ENCODE data around the gene SSBP2. TPM values are rescaled to one million over a fixed set of nuclear protein-coding genes. Genes with fewer than 3 reads are reported as not detected.
"Not testable (repeated sequence)": the region's sequence is repeated elsewhere in the genome, so short reads cannot be mapped to it uniquely, and the experiment has no call there.

Gene SSBP2
- total RNA-seq, 1 experiment from 2014 or later: 13.8 TPM

DNA sequence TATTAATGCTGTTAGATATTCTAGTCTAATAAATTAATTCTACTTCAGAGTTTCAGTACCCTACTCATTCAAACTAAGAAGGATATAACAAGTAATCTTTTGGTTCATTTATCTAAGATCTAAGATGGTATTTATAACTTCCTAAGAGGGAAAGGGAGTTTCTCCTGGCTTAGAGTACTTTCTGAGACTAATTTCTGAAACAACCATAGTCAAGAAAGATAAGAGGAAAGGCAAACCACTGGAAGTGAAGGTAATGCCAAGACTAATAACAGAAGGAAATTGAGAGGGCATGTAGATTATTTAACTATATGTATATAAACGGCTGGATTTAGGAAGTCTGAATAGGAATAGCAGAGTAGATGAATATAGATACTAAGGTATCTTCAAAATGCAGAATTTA, 244.5 kb downstream of the SSBP2 start:
- H3K36me3 ChIP-seq: no peaks in the 10 kb centered on the region
- no peaks in the 10 kb centered on the region for H3K9me3 ChIP-seq

DNA sequence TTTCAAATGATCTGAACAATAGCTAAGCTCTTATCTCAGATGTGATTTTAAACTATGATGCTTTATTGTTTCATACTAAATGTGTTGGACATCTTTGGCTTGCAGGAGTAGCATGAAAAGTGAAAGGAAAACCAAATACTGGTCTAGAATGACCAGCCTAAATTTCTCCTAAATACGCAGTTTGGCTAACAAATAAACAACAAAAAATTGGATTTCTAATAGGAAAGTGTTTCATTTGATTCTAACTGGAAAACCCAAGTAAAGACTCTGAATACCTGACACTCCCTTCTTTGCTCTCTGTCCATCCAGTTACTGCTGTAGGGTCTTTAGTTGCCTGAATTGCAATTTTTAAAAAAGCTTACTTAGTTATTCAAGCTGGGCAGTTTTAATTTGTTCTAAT, 245.2 kb downstream of the SSBP2 start:
- Histone ChIP-seq H3K4me3 (no peak overlapping the region), H3K36me3 (no peaks in the 10 kb centered on the region), H3K9me3 (no peaks in the 10 kb centered on the region), H3K27me3 (no peaks in the 10 kb centered on the region)
- no peak for DNase-seq

More for the DNA sequence above, 244.5 kb downstream of the SSBP2 start:
- no peak overlapping the region for H3K4me3 ChIP-seq
- no peaks in the 10 kb centered on the region for H3K27me3 ChIP-seq
- no peak for DNase-seq

DNA sequence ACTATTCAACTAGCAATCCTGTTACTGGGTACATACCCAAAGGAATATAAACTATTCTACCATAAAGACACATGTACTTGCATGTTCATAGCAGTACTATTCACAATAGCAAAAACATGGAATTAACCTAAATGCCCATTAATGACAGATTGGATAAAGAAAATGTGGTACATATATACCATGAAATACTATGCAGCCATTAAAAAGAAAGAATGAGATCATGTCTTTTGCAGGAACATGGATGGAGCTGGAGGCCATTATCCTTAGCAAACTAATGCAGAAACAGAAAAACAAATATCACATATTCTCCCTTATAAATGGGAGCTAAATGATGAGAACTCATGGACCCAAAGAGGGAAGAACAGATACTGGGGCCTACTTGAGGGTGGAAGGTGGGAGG, 247.3 kb downstream of the SSBP2 start:
- H3K36me3 ChIP-seq, H3K4me3 ChIP-seq, DNase-seq, H3K27me3 ChIP-seq, H3K9me3 ChIP-seq: not testable (repeated sequence)

DNA sequence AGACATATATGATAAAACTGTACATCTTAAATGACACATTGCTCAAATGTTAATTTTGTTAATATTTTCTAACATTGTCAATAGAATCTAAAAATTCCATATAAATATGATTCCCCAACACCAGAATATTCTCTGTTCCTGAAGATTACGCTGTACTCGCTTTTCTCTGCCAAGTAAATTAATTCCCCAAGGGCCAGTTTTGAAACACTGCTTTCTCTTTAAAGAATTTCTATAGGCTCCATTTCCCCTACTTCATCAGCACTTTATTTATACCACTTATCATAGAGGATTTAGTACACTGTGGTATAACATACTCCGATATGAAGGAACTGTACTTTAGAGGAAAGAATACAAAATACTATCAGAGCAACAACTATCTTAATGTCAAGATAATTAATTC, 255.6 kb downstream of the SSBP2 start:
- no peaks in the 10 kb centered on the region for H3K27me3 ChIP-seq
- no peak for DNase-seq
- H3K36me3 ChIP-seq: no peaks in the 10 kb centered on the region
- H3K9me3 ChIP-seq: no peaks in the 10 kb centered on the region
- no peak overlapping the region for H3K4me3 ChIP-seq

DNA sequence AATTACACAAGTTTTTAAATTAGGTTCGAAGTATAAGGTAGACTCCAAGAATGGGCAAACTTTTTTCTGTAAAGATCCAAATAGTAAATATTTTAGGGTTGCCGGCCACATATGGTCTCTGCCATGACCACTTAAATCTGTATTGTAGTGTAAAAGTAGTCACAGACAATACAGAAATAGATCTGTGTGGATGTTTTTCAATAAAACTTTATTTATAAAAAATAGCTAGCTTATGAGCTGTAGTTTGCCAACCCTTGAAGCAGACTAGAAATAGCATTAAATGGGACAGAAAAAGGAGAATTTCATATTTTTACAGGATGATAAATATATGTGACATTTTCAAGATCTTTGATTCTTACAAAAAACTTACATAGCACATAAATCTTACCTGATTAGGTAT, 262.0 kb downstream of the SSBP2 start:
- no peaks in the 10 kb centered on the region for H3K9me3 ChIP-seq
- DNase-seq: no peak
- H3K36me3 ChIP-seq: no peaks in the 10 kb centered on the region
- no peaks in the 10 kb centered on the region for H3K27me3 ChIP-seq
- H3K4me3 ChIP-seq: no peak overlapping the region

DNA sequence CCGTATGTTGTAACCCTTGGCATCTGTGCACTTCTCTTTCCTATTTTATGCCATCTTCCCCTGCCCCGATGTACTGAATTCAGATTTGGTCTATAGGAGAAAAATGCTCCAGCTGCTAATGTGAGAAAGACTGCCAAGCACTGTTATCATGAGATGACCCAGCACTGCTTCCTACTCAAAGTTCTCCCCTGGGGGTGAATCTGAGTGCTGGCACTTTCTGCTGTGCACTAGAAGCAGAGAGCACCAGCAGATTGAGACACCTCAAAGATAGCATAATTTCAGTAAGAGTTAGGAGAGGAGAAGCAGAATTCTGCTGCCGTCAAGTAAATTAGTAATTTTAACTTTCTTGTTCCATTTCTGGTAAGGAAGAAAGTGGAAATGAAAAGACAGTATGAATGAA, 264.2 kb downstream of the SSBP2 start:
- no peak for DNase-seq
- H3K4me3 ChIP-seq: no peak overlapping the region
- no peaks in the 10 kb centered on the region for H3K27me3 ChIP-seq
- H3K36me3 ChIP-seq: no peaks in the 10 kb centered on the region
- no peaks in the 10 kb centered on the region for H3K9me3 ChIP-seq

DNA sequence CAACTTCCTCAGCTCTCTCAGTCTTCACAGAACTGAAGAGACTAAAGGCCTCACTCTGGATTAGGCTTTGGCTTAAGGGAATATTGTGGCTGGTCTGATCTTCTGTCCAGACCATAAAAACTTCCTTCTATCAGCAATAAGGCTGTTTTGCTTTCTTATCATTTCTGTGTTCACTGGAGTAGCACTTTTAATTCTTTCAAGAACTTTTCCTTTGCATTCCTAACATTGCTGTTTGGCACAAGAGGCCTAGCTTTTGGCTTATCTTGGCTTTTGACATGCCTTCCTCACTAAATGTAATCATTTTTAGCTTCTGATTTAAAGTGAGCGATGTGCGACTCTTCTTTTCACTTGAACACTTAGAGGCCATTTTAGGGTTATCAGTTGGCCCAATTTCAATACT, 268.3 kb downstream of the SSBP2 start:
- DNase-seq: no peak
- Histone ChIP-seq H3K36me3 (no peaks in the 10 kb centered on the region), H3K27me3 (no peaks in the 10 kb centered on the region)

DNA sequence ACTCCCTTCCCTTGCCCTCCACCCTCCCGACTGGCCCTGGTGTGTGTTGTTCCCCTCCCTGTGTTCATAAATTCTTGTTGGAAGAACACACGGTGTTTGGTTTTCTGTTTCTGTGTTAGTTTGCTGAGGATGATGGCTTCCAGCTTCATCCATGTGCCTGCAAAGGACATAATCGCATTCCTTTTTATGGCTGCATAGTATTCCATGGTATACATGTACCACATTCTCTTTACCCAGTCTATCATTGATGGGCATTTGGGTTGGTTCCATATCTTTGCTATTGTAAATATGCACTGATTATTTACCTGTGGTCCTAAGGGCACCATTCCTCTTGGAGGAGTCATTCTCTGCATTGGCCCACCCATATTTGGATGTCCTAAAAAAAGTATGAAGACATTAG, 277.5 kb downstream of the SSBP2 start:
- H3K27me3 ChIP-seq, H3K36me3 ChIP-seq, H3K4me3 ChIP-seq, H3K9me3 ChIP-seq, DNase-seq: not testable (repeated sequence)

More for the DNA sequence above, 268.3 kb downstream of the SSBP2 start:
- Histone ChIP-seq H3K9me3 (no peaks in the 10 kb centered on the region), H3K4me3 (no peak overlapping the region)

DNA sequence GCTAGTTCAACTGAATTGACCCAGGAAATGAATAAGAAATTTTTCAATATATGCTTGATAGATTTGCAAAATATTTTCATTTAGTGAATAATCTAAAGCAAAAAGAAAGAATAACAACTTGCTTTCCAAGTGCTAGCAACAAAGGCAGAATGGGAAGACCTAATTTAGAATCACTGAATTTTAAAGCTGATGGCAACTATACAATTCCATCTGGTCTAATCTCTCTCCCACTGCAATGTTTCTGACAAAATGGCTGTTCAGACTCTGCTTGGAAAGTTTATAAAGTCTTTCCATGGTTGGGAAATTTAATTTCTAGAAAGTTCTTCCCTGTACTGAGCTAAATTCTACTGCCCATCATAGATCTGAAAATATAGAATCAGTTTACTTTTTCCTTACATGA, 281.2 kb downstream of the SSBP2 start:
- DNase-seq: no peak
- no peaks in the 10 kb centered on the region for H3K36me3 ChIP-seq
- H3K4me3 ChIP-seq: no peak overlapping the region
- no peaks in the 10 kb centered on the region for H3K9me3 ChIP-seq
- no peaks in the 10 kb centered on the region for H3K27me3 ChIP-seq

DNA sequence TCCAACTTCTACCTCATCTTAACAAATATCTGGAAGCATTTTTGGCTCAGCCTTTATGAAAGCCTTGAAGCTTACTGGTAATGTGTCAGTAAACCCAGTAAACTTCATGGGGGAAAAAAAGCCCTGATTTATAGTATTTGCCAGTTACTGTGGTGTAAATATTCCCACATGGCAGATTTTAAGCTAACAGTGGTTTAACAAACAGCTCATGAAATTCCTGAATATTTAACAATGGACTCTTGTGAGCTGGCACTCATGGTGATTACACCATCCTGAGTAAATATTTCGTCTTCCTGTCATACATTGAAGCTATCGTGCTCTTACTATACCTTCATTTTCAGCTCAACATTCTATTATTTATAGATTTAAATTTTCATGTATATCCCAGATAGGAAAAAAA, 300.0 kb downstream of the SSBP2 start:
- Histone ChIP-seq H3K4me3 (no peak overlapping the region), H3K36me3 (no peaks in the 10 kb centered on the region), H3K9me3 (no peaks in the 10 kb centered on the region; the same call in 1 of the 2 replicates), H3K27me3 (no peaks in the 10 kb centered on the region)
- DNase-seq: peak; percentile 10

DNA sequence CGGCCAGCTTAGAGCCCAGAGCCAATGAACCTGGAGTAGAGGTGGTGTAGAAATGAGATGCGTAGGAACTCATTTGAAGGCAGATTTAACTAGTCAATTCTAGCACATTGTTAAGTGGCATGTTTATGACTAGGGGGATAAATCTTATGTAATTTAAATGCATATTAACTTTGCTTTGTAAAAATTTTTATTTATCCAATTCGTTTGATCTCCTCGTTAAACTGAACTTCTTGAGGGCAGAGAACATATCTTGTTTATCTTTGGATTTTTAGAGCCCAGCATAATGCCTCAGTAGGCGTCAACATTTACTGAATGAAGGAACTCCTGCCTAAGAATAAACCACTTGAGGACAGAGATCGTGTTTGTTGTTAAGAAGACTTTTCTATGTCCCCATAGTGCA, 315.9 kb downstream of the SSBP2 start:
- no peak for DNase-seq
- Histone ChIP-seq H3K9me3 (no peaks in the 10 kb centered on the region), H3K27me3 (no peaks in the 10 kb centered on the region), H3K4me3 (no peak overlapping the region), H3K36me3 (no peaks in the 10 kb centered on the region)

DNA sequence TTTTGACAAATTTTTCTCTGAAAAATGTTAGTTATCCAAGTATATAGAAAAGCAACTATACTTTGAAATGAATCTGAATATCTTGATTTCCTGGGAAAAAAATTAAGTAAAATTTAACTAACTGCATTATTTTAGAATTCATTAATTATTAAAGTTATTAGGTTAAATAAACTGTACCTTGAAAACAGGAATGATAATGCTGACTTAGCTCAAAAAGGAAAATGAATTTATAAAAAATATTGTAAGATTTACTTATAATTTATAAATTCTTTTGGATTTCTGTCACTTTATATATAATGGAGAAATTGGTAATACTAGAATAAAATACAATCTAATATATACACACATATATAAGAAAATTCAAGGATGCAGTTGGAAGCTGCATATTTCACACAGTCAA, 320.9 kb downstream of the SSBP2 start:
- Histone ChIP-seq H3K9me3 (no peaks in the 10 kb centered on the region), H3K27me3 (no peaks in the 10 kb centered on the region), H3K36me3 (no peaks in the 10 kb centered on the region), H3K4me3 (no peak overlapping the region)
- no peak for DNase-seq

DNA sequence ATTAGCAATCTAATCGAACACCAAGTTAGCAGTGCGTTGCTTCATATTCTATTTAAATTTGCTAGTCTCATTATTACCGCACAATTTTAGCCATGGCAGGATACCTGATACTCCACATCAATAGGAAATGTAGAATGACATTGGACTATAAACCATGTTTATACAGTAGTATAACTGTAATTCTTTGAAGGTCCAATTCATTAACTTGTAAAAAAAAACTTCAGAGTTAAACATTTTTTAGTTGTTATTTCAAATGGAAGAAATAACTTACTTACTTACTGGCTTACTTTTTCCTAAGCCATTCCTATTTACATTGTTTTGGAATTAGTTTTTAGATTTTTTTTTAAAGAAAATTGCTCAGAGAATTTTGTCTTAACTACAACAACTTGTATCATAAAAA, 321.5 kb downstream of the SSBP2 start:
- Histone ChIP-seq H3K36me3 (no peaks in the 10 kb centered on the region), H3K27me3 (no peaks in the 10 kb centered on the region), H3K9me3 (no peaks in the 10 kb centered on the region), H3K4me3 (no peak overlapping the region)
- DNase-seq: no peak

DNA sequence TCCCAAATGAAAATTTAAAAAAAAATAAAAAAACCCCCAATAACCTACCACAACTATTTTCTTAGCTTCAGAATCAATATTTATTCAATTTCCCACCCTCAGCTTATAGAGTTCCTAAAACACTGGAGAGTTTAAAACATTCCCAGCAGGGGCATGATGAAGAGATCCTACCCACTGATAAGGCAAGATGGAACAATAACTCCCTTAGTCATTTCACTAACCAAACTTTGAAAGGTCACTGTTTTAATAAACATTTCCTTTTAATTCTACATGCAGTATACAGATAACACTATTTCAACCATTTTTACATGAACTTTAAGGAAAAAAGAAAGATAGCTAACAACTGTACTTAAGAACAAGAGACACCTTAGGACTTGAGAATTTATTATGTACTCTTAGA, 322.0 kb downstream of the SSBP2 start:
- H3K36me3 ChIP-seq: no peaks in the 10 kb centered on the region
- H3K4me3 ChIP-seq: no peak overlapping the region
- DNase-seq: no peak
- no peaks in the 10 kb centered on the region for H3K9me3 ChIP-seq
- no peaks in the 10 kb centered on the region for H3K27me3 ChIP-seq

DNA sequence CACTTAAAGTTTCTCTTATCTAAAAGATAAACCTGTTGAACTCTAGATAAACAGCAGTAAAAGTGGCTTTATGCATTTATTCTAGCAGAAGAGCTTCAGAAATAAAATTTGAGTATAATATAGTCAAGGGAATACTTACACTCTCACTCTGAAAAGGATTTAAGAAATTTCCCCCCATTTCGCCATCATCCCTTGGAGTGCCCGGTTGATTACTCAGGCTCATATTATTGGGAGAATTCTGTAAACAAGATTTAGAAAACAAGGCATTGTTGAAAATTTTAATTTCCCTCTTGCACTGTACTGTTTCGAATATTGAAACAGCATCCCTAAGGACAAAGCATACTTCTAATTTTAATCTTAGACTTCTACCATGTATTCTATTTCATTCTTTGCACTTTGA, 322.5 kb downstream of the SSBP2 start:
- Histone ChIP-seq H3K4me3 (no peak overlapping the region), H3K27me3 (no peaks in the 10 kb centered on the region), H3K36me3 (no peaks in the 10 kb centered on the region), H3K9me3 (no peaks in the 10 kb centered on the region)
- no peak for DNase-seq

DNA sequence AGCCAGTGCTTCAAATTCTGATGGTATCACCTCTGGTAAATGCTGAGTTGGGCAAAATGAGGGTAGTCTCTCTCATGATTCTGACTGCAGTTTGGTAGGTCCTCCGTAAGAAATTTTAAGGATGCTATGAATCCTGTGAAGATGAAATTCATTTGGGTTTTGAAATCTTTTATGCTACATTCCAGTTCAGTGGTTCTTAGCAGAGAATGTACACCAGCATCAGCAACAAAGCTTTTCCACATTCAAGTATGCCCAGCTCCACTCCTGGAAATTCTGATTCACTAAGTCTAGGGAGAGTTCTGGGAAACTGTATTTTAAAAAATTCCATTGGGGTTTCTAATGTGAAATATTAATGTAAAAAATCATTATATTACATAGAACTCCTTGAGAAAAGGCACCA, 323.3 kb downstream of the SSBP2 start:
- Histone ChIP-seq H3K27me3 (no peaks in the 10 kb centered on the region), H3K36me3 (no peaks in the 10 kb centered on the region), H3K4me3 (no peak overlapping the region), H3K9me3 (no peaks in the 10 kb centered on the region)
- DNase-seq: no peak

DNA sequence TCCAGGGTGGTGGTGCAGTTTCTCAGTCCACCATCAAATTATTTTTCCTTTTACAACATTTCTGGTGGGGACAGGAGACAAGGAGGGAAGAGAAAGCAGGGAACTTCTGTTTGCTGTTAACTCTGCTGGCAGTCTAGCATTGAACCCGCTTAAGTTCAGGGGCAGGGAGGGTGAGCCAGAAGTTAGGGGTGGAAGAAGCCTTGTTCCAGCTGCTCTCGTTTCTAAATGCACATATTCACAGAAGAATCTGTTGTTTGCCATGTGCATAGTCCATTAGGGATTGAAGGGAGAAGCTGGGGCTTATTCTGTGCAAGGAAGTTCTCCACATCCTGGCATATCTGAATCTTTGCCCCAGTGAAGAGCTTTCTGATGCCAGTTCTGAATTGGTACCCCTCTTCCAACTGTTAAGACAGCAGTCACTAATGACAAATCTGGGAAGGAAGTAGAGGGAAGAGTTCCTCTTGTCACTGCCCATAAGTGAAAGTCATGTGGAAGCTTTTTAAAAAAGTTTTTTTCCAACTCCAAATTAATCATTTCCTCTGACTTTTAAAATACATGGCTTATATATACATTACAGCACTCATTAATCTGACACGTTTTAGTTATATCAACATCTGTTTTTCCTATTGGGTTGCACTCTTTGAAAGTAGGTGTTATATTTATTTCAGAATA, 324.4 kb downstream of the SSBP2 start:
- no peak for DNase-seq

DNA sequence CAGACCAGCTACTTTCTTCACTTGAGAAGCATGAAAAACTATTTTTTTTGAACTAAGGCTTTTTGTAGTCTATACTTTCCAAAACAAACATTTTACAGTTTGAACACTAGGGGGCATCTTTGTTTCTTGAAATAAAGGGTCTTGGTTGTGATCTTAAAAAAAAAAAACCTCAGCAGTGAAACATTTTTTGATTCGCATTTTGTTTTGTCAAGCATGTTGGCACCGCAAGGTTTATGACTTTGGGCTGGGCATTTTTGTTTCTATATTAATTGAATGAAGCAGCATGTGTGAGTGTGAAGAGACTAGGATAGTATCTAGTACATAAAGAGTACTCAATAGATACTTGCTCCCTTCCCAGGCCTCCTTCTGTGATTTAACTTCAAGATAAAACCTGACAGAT, 325.3 kb downstream of the SSBP2 start:
- no peak for DNase-seq
- Histone ChIP-seq H3K4me3 (no peak overlapping the region), H3K9me3 (no peaks in the 10 kb centered on the region), H3K27me3 (no peaks in the 10 kb centered on the region), H3K36me3 (no peaks in the 10 kb centered on the region)

More for the DNA sequence above, 324.4 kb downstream of the SSBP2 start:
- H3K36me3 ChIP-seq: no peaks in the 10 kb centered on the region
- no peak overlapping the region for H3K4me3 ChIP-seq
- H3K27me3 ChIP-seq: no peaks in the 10 kb centered on the region
- no peaks in the 10 kb centered on the region for H3K9me3 ChIP-seq

DNA sequence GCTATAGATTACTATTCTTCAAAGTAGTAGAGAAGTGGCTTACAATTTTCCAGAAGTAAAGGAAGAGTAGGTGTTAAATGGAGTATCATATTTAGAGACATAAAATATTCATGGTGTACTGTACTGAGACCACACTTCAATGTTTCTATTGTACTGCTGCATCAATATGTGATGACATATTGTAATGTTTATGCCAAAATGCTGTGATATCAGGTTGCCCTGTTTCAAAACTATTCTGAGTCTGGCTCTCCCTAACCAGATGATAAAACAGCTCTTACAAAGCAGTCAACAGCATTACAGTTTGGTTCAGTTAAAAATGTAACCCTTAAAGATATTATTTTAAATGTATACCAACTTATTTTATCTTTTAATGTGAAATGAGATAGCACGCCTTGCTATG, 326.2 kb downstream of the SSBP2 start:
- no peaks in the 10 kb centered on the region for H3K27me3 ChIP-seq
- H3K36me3 ChIP-seq: no peaks in the 10 kb centered on the region
- H3K9me3 ChIP-seq: no peaks in the 10 kb centered on the region
- no peak overlapping the region for H3K4me3 ChIP-seq
- no peak for DNase-seq
